HAP-1 (cell line): ENCODE results near the gene GIT1.
"Not testable (repeated sequence)": the region's sequence is repeated elsewhere in the genome, so short reads cannot be mapped to it uniquely, and the experiment has no call there.

ENCODE experiments used
- DNase-seq, 2 experiments: peaks; one replicate each; pipeline ENCODE4 v3.0.0-alpha.2; 2016 to 2020; ENCODE audit warnings: low spot score in 2 of 2
- H3K27me3 ChIP-seq: fragments of 250-450 bp; sonication (Bioruptor Pico); 2 replicates; pipeline ENCODE4 v1.5.1; 2020; ENCODE audit warnings: low read depth, mild to moderate bottlenecking, moderate library complexity
- H3K36me3 ChIP-seq: fragments of 250-450 bp; sonication (Bioruptor Pico); replicated peaks from 2 replicates; pipeline ENCODE4 v1.5.1; 2020; ENCODE audit warnings: mild to moderate bottlenecking
- H3K4me1 ChIP-seq: fragments of 250-450 bp; sonication (Bioruptor Pico); 2 replicates; pipeline ENCODE4 v1.5.1; 2020; ENCODE audit warnings: mild to moderate bottlenecking
- H3K4me3 ChIP-seq: fragments of 250-450 bp; sonication (Bioruptor Pico); 2 replicates; pipeline ENCODE4 v1.5.1; 2020; ENCODE audit warnings: mild to moderate bottlenecking, moderate library complexity
- H3K9me3 ChIP-seq: fragments of 250-450 bp; sonication (Bioruptor Pico); 2 replicates; pipeline ENCODE4 v1.5.1; 2020; ENCODE audit warnings: mild to moderate bottlenecking, moderate library complexity
- in situ Hi-C: fragments of 300-500 bp; cut with MboI; formaldehyde crosslinking; loops from 3 replicates; pipeline ENCODE4 v1.14.3; 2020; ENCODE audit warnings: low sequenced_read_pairs, inconsistent platforms, mixed read lengths

Gene GIT1

GRCh38 chr17:29567554-29568330, 21.7 kb downstream of the GIT1 start:
- peak overlapping the region; percentile 56 for H3K4me3 ChIP-seq
- peak; percentile 63 to 85 for DNase-seq
- no peaks in the 10 kb centered on the region for H3K9me3 ChIP-seq
- peaks cover 12% of the 10 kb centered on the region for H3K4me1 ChIP-seq
- H3K36me3 ChIP-seq, result peaks cover 15% of the 10 kb centered on the region
- in situ Hi-C loops, result loop anchor here (5.0 kb wide), 1 partner anchor 50 kb away; no protein-coding TSS in a partner anchor
- H3K27me3 ChIP-seq, result no peaks in the 10 kb centered on the region

GRCh38 chr17:29567304-29567553, 22.2 kb downstream of the GIT1 start:
- H3K36me3 ChIP-seq, result peaks cover 18% of the 10 kb centered on the region
- in situ Hi-C loops, result loop anchor here (5.0 kb wide), 1 partner anchor 50 kb away; no protein-coding TSS in a partner anchor
- no peaks in the 10 kb centered on the region for H3K9me3 ChIP-seq
- H3K4me1 ChIP-seq, result peaks cover 12% of the 10 kb centered on the region
- peak overlapping the region; percentile 56 for H3K4me3 ChIP-seq
- DNase-seq, result no peak
- H3K27me3 ChIP-seq, result no peaks in the 10 kb centered on the region

- no peaks in the 10 kb centered on the region for H3K27me3 ChIP-seq
- peak; percentile 45 to 72 for DNase-seq
- peaks cover 15% of the 10 kb centered on the region for H3K36me3 ChIP-seq
- peaks cover 12% of the 10 kb centered on the region for H3K4me1 ChIP-seq
- peak within 1 kb of the TSS; percentile 56 for H3K4me3 ChIP-seq
- no peaks in the 10 kb centered on the region for H3K9me3 ChIP-seq
- in situ Hi-C loops, result loop anchor here (5.0 kb wide), 1 partner anchor 51 kb away; no protein-coding TSS in a partner anchor
Observed at GRCh38 chr17:29566473-29567303, 22.8 kb downstream of the GIT1 start, which contains the start of gene ABHD15. ABHD15 (minus strand) TSS chr17:29567037; CDS start chr17:29566966, 71 bp downstream.

- Histone ChIP-seq H3K9me3 (no peaks in the 10 kb centered on the region), H3K4me3 (peak overlapping the region; percentile 56), H3K36me3 (peaks cover 22% of the 10 kb centered on the region), H3K4me1 (peaks cover 12% of the 10 kb centered on the region), H3K27me3 (no peaks in the 10 kb centered on the region)
- in situ Hi-C loops, result loop anchor here (5.0 kb wide), 1 partner anchor 51 kb away; no protein-coding TSS in a partner anchor
- DNase-seq, result peak in 1 of 2 experiments; percentile 75
Observed at GRCh38 chr17:29565643-29566472, 23.6 kb downstream of the GIT1 start.

GRCh38 chr17:29563816-29564215, 25.6 kb downstream of the GIT1 start:
- Histone ChIP-seq H3K36me3 (peaks cover 22% of the 10 kb centered on the region), H3K9me3 (no peaks in the 10 kb centered on the region), H3K4me3 (no peak overlapping the region), H3K27me3 (no peaks in the 10 kb centered on the region), H3K4me1 (peaks cover 12% of the 10 kb centered on the region)
- in situ Hi-C loops, result no loop called here
- no peak for DNase-seq

- in situ Hi-C loops, result no loop called here
- Histone ChIP-seq H3K4me3 (no peak overlapping the region), H3K27me3 (no peaks in the 10 kb centered on the region), H3K4me1 (peaks cover 12% of the 10 kb centered on the region), H3K9me3 (no peaks in the 10 kb centered on the region), H3K36me3 (peaks cover 22% of the 10 kb centered on the region)
- DNase-seq, result no peak
Observed at GRCh38 chr17:29562615-29563014, 26.8 kb downstream of the GIT1 start.

- peaks cover 22% of the 10 kb centered on the region for H3K36me3 ChIP-seq
- H3K4me3 ChIP-seq, result no peak overlapping the region
- no peaks in the 10 kb centered on the region for H3K9me3 ChIP-seq
- DNase-seq, result no peak
- in situ Hi-C loops, result no loop called here
- H3K4me1 ChIP-seq, result peaks cover 12% of the 10 kb centered on the region
- no peaks in the 10 kb centered on the region for H3K27me3 ChIP-seq
Observed at GRCh38 chr17:29561554-29562517, 27.6 kb downstream of the GIT1 start.

- H3K9me3 ChIP-seq, result no peaks in the 10 kb centered on the region
- H3K4me3 ChIP-seq, result no peak overlapping the region
- H3K4me1 ChIP-seq, result peaks cover 9% of the 10 kb centered on the region
- H3K36me3 ChIP-seq, result peaks cover 22% of the 10 kb centered on the region
- in situ Hi-C loops, result no loop called here
- no peaks in the 10 kb centered on the region for H3K27me3 ChIP-seq
- no peak for DNase-seq
Observed at GRCh38 chr17:29560316-29560715, 29.1 kb downstream of the GIT1 start.

GRCh38 chr17:29559640-29560039, 29.8 kb downstream of the GIT1 start:
- peaks cover 3% of the 10 kb centered on the region for H3K4me1 ChIP-seq
- no peak for DNase-seq
- no peaks in the 10 kb centered on the region for H3K9me3 ChIP-seq
- peaks cover 22% of the 10 kb centered on the region for H3K36me3 ChIP-seq
- H3K4me3 ChIP-seq, result no peak overlapping the region
- no peaks in the 10 kb centered on the region for H3K27me3 ChIP-seq
- in situ Hi-C loops, result no loop called here

- H3K9me3 ChIP-seq, H3K4me3 ChIP-seq, DNase-seq, H3K27me3 ChIP-seq, in situ Hi-C loops, H3K4me1 ChIP-seq: not testable (repeated sequence)
- peaks cover 17% of the 10 kb centered on the region for H3K36me3 ChIP-seq
Observed at GRCh38 chr17:29558139-29558538, 31.3 kb downstream of the GIT1 start.

GRCh38 chr17:29557739-29558116, 31.7 kb downstream of the GIT1 start:
- DNase-seq, result no peak

GRCh38 chr17:29557085-29557738, 32.2 kb downstream of the GIT1 start:
- Histone ChIP-seq H3K27me3 (no peaks in the 10 kb centered on the region), H3K4me3 (no peak overlapping the region), H3K9me3 (no peaks in the 10 kb centered on the region), H3K36me3 (peaks cover 10% of the 10 kb centered on the region), H3K4me1 (no peaks in the 10 kb centered on the region)
- in situ Hi-C loops, result no loop called here
- DNase-seq, result no peak

More at GRCh38 chr17:29557739-29558116, 31.7 kb downstream of the GIT1 start:
- H3K4me1 ChIP-seq, result no peaks in the 10 kb centered on the region
- H3K36me3 ChIP-seq, result peaks cover 14% of the 10 kb centered on the region
- in situ Hi-C loops, result no loop called here
- H3K27me3 ChIP-seq, result no peaks in the 10 kb centered on the region
- no peak overlapping the region for H3K4me3 ChIP-seq
- H3K9me3 ChIP-seq, result no peaks in the 10 kb centered on the region
